GM12878 (cell line): ENCODE measurements around the gene PTPRM. TPM values are rescaled to one million over a fixed set of nuclear protein-coding genes. Genes with fewer than 3 reads are reported as not detected.

ENCODE experiments used
- ATAC-seq: fragments of 200-7000 bp; cut with Tn5 transposase; 3 replicates; pipeline ENCODE4 v1.9.1; 2020; ENCODE audit warnings: mild to moderate bottlenecking, moderate library complexity
- BruUV-seq: library from RNA; stranded (reverse); fragments of 400-500 nt; replicated peaks from 2 replicates; lab custom pipeline; 2021; lab: Mats Ljungman, UMichigan
- CTCF ChIA-PET: fragments of 300-600 bp; sonication (Branson Sonifier 250); formaldehyde crosslinking; extraction: SDS; loops from one replicate; lab custom pipeline; 2021; ENCODE audit warnings: inconsistent platforms; lab: Yijun Ruan, JAX
- POLR2A ChIA-PET: fragments of 350-600 bp; formaldehyde crosslinking; extraction: SDS; loops from one replicate; lab custom pipeline; 2021; ENCODE audit warnings: inconsistent platforms; lab: Charles Lee
- RAD21 ChIA-PET: fragments of 300-600 bp; sonication (Branson Sonifier 250); formaldehyde crosslinking; loops from one replicate; lab custom pipeline; 2023; ENCODE audit warnings: antibody characterized with exemption; ENCODE audit not compliant: unreplicated experiment; lab: Charles Lee
- SMC1A ChIA-PET: fragments of 300-600 bp; sonication (Branson Sonifier 250); formaldehyde crosslinking; loops from one replicate; lab custom pipeline; 2023; ENCODE audit not compliant: unreplicated experiment, uncharacterized antibody; lab: Charles Lee
- DNase-seq: peaks from one replicate; pipeline ENCODE4 v3.0.0-alpha.2; 2011; ENCODE audit warnings: low read depth, low spot score
- FAIRE-seq: peaks from 3 replicates; lab custom pipeline; 2011; peaks lifted over from hg19 to GRCh38; lab: Jason Lieb, UNC
- H2AFZ ChIP-seq: 2 replicates; pipeline ENCODE4 v1.6.0; 2011; ENCODE audit warnings: low read depth, low read length, control low read depth; ENCODE audit not compliant: control insufficient read depth
- H3K27ac ChIP-seq: 2 replicates; pipeline ENCODE4 v1.5.1; 2011; ENCODE audit warnings: control low read depth; ENCODE audit not compliant: control insufficient read depth, insufficient read depth
- H3K27me3 ChIP-seq, 2 experiments: replicated peaks in 1 of 2; 2 replicates each; pipeline versions ENCODE4 v1.6.0 to v1.6.1; 2011; ENCODE audit warnings: low read length in 1 of 2; ENCODE audit not compliant: control insufficient read depth in 2 of 2, insufficient read depth in 2 of 2
- H3K36me3 ChIP-seq, 2 experiments: 2 replicates each; pipeline ENCODE4 v1.5.1; 2011; ENCODE audit warnings: low read length in 1 of 2; ENCODE audit not compliant: control insufficient read depth in 2 of 2, insufficient read depth in 2 of 2
- H3K4me1 ChIP-seq: 2 replicates; pipeline ENCODE4 v1.6.1; 2011; ENCODE audit warnings: mild to moderate bottlenecking, low read length, moderate library complexity, mixed read lengths; ENCODE audit not compliant: control insufficient read depth, insufficient read depth
- H3K4me2 ChIP-seq: 2 replicates; pipeline ENCODE4 v1.6.0; 2011; ENCODE audit warnings: control low read depth; ENCODE audit not compliant: control insufficient read depth, insufficient read depth
- H3K4me3 ChIP-seq: fragments of 200-600 bp; sonication (generic); 2 replicates; pipeline ENCODE4 v1.5.1; 2016
- H3K79me2 ChIP-seq: 2 replicates; pipeline ENCODE4 v1.6.0; 2011; ENCODE audit warnings: low read length; ENCODE audit not compliant: control insufficient read depth, insufficient read depth
- H3K9ac ChIP-seq: 2 replicates; pipeline ENCODE4 v1.8.0; 2011; ENCODE audit warnings: low read length, control low read depth, mixed read lengths; ENCODE audit not compliant: control insufficient read depth, insufficient read depth
- H3K9me3 ChIP-seq: replicated peaks from 3 replicates; pipeline ENCODE4 v1.5.1; 2011; ENCODE audit warnings: mild to moderate bottlenecking, low read length; ENCODE audit not compliant: control insufficient read depth, insufficient read depth
- H4K20me1 ChIP-seq: 2 replicates; pipeline ENCODE4 v1.6.0; 2011; ENCODE audit not compliant: control insufficient read depth, insufficient read depth
- E2F8 ChIP-seq: fragments of 450-650 bp; IDR thresholded peaks from 2 replicates; pipeline ENCODE4 v1.6.1; 2018; ENCODE audit warnings: mild to moderate bottlenecking, low read depth, moderate library complexity; ENCODE audit not compliant: partially characterized antibody
- IKZF1 ChIP-seq: fragments of 450-650 bp; conservative IDR thresholded peaks from 2 replicates; pipeline ENCODE4 v1.6.1; 2017; ENCODE audit warnings: antibody characterized with exemption, mild to moderate bottlenecking
- KDM1A ChIP-seq: fragments of 200-600 bp; sonication (generic); IDR thresholded peaks from 2 replicates; pipeline ENCODE4 v1.6.1; 2016; ENCODE audit warnings: borderline replicate concordance
- MXI1 ChIP-seq: fragments of 150-350 bp; IDR thresholded peaks from 2 replicates; pipeline ENCODE4 v1.6.1; 2011; ENCODE audit warnings: low read depth, mild to moderate bottlenecking, inconsistent platforms, low read length, improper control_type of control experiment
- POLR2A ChIP-seq: IDR thresholded peaks from 2 replicates; pipeline ENCODE4 v1.6.1; 2011; ENCODE audit warnings: low read depth, mild to moderate bottlenecking, low read length
- RFX5 ChIP-seq: IDR thresholded peaks from 2 replicates; pipeline ENCODE4 v1.6.1; 2011; ENCODE audit warnings: low read depth, low read length, improper control_type of control experiment
- STAT1 ChIP-seq: fragments of 450-650 bp; conservative IDR thresholded peaks from 2 replicates; pipeline ENCODE4 v1.6.1; 2014; ENCODE audit warnings: antibody characterized with exemption, mild to moderate bottlenecking
- WRNIP1 ChIP-seq: IDR thresholded peaks from 2 replicates; pipeline ENCODE4 v1.6.1; 2011; ENCODE audit warnings: low read depth, low read length, improper control_type of control experiment, borderline replicate concordance
- YBX1 ChIP-seq: fragments of 450-650 bp; IDR thresholded peaks from 2 replicates; pipeline ENCODE4 v1.6.1; 2016; ENCODE audit warnings: antibody characterized with exemption
- ZBTB11 ChIP-seq: fragments of 450-650 bp; formaldehyde crosslinking; IDR thresholded peaks from 2 replicates; pipeline ENCODE4 v1.5.0; 2022; ENCODE audit warnings: mild to moderate bottlenecking, missing genetic modification characterization
- ZZZ3 ChIP-seq: IDR thresholded peaks from 2 replicates; pipeline ENCODE4 v1.6.1; 2011; ENCODE audit warnings: low read depth; ENCODE audit not compliant: control insufficient read depth, insufficient read length
- WGBS: methylation state at CpG from one replicate; pipeline ENCODE4 v1.1.6; 2016; ENCODE audit warnings: low lambda C conversion rate; ENCODE audit not compliant: insufficient replicate concordance, insufficient coverage; ENCODE audit errors: missing lambda C conversion rate; 5-methylcytosine and 5-hydroxymethylcytosine counted together
- in situ Hi-C: fragments of 300-500 bp; cut with MboI; formaldehyde crosslinking; loops from 9 replicates; pipeline ENCODE4 v1.14.3; 2018; ENCODE audit warnings: mixed read lengths
- intact Hi-C: fragments of 100-400 bp; cut with micrococcal nuclease; formaldehyde crosslinking; loops from one replicate; pipeline ENCODE4 v1.14.2; 2022; ENCODE audit not compliant: unreplicated experiment
- polyA plus RNA-seq, 11 experiments: library from polyadenylated mRNA; depleted of rRNA in 4 of 11; unstranded in 6 of 11; stranded (reverse) in 5 of 11; fragments of >200 nt; fragmentation: Nextera tagmentation in 4 of 11; fragmentation: Illumina TruSeq in 1 of 11; extraction: Ambion mirVana in 4 of 11; extraction: Trizol in 1 of 11; gene quantifications; 1 replicate in 1 of 11; 2 replicates in 10 of 11; pipeline versions ENCODE4 v1.2.1 to v1.2.3, GENCODE V29; 2011 to 2016; ENCODE audit warnings: inconsistent platforms in 2 of 11, missing spikeins in 2 of 11, low read depth in 1 of 11
- total RNA-seq, 4 experiments: library from RNA; depleted of rRNA in 3 of 4; stranded (reverse); fragments of >200 nt in 3 of 4; fragmentation: Illumina TruSeq in 1 of 4; extraction: Trizol in 1 of 4; gene quantifications; 2 replicates each; pipeline versions ENCODE4 v1.2.1 to v1.2.3, GENCODE V29; 2013 to 2021

PTPRM gene
- total and polyA plus RNA-seq, 10 of the 15 experiments (the other 5 are each of a cell fraction or from before 2014, with no cell fraction given), result 0.07 to 22.6 (median 0.60) TPM

DNA sequence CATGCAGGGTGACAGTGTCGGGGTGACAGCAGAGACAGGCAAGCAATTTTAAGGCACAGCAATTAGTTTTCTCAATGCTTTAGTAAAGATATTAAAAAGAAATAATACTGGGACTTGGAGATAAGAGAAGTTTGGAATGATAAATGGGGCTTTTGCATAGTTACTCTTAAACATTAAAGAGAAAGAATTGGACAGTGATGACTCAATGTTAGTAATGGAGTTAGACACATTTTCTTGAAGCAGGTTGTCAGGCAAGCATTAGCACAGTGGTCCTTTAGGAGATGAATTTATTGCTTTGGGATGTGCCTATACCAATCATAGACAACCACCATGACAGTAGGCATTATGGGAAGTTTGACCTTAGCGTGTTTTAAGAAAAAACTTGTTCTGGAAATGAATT lies 813.8 kb downstream of the PTPRM start:
- CTCF ChIA-PET, result no interaction called here

DNA sequence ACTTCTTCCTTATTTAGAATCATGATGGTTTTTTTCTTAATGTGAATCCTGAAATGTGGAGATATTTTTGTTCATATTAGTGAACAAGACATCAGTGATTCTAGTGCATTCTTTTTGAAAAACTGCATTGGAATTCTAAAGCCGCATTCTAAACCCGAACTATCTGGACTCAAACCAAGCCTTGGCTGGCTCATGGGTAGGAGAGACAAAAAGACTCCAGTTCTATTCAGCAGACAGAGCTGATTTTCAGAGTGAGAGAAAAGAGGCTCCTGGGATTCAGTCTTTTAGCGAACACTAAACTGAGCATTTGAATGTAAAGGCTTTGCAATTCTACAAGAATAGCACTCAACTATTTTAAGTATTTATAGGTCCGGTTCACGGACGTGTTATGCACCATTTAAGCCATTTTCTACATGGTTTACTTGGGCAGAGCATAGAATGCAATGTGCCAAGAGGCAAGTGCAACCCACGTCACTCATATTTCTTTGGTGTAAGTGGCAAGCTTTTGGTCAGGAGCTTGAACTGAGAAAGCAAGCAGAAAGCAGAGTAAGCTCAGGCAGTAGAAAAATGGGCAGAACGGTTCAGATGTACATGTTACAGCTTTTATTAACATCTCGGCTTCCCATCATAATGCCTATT lies 814.8 kb downstream of the PTPRM start:
- Histone ChIP-seq H3K4me3 (no peak overlapping the region), H3K27ac (no peak overlapping the region), H3K36me3 (no peaks in the 10 kb centered on the region), H3K4me2 (no peak overlapping the region), H3K9me3 (no peaks in the 10 kb centered on the region), H3K79me2 (no peaks in the 10 kb centered on the region), H2AFZ (no peak overlapping the region), H3K27me3 (peaks cover 0 to 2% of the 10 kb centered on the region in 2 experiments; a peak in 2 of 4 replicates), H3K4me1 (no peaks in the 10 kb centered on the region), H4K20me1 (no peaks in the 10 kb centered on the region), H3K9ac (no peak overlapping the region)
- WGBS, result 33% methylated on average over 9 of the region's 9 CpGs
- ChIA-PET RAD21 (no interaction called here), POLR2A (no interaction called here), CTCF (interaction anchor here (0.6 to 1.7 kb wide), 4 partner anchors 9 to 298 kb away, joined by 3 to 4 read pairs (median 3); no protein-coding TSS in a partner anchor), SMC1A (interaction anchor here (0.5 to 1.2 kb wide), 5 partner anchors 13 to 647 kb away, joined by 3 to 4 read pairs (median 3); no protein-coding TSS in a partner anchor)
- ATAC-seq (no peak), DNase-seq (no peak), FAIRE-seq (no peak)
- intact Hi-C loops, result no loop called here
- BruUV-seq, result no TSS peak
- in situ Hi-C loops, result loop anchor here (25.0 kb wide), 1 partner anchor 1170 kb away; no protein-coding TSS in a partner anchor
- no peak for TF ChIP-seq YBX1
- TF ChIP-seq E2F8, result no peak
- no peak for TF ChIP-seq POLR2A
- TF ChIP-seq ZBTB11 (CRISPR knock-in tag), result no peak
- TF ChIP-seq IKZF1, result no peak
- TF ChIP-seq ZZZ3, result no peak
- TF ChIP-seq WRNIP1, result no peak
- TF ChIP-seq RFX5, result no peak
- no peak for TF ChIP-seq STAT1

More for the DNA sequence above, 813.8 kb downstream of the PTPRM start:
- TF ChIP-seq MXI1, result no peak
- no peak for TF ChIP-seq KDM1A
- ATAC-seq, result no peak
- no peak overlapping the region for H3K9ac ChIP-seq
- intact Hi-C loops, result no loop called here
- H3K79me2 ChIP-seq, result no peaks in the 10 kb centered on the region
- 0% methylated on average over 2 of the region's 2 CpGs for WGBS
- BruUV-seq, result no TSS peak
- no peak for DNase-seq
- RAD21 ChIA-PET, result no interaction called here
- H3K36me3 ChIP-seq, result no peaks in the 10 kb centered on the region
- no peak overlapping the region for H3K27ac ChIP-seq
- POLR2A ChIA-PET, result no interaction called here
- no peaks in the 10 kb centered on the region for H4K20me1 ChIP-seq
- no peak overlapping the region for H3K4me3 ChIP-seq
- in situ Hi-C loops, result loop anchor here (25.0 kb wide), 1 partner anchor 1169 kb away; no protein-coding TSS in a partner anchor
- SMC1A ChIA-PET, result interaction anchor here (0.6 to 1.2 kb wide), 3 partner anchors 14 to 1157 kb away, joined by 3 read pairs; no protein-coding TSS in a partner anchor
- no peak overlapping the region for H3K4me2 ChIP-seq
- no peak for FAIRE-seq
- H2AFZ ChIP-seq, result no peak overlapping the region
- no peaks in the 10 kb centered on the region for H3K9me3 ChIP-seq
- H3K27me3 ChIP-seq, result peaks cover 0 to 2% of the 10 kb centered on the region in 2 experiments; a peak in 2 of 4 replicates
- no peaks in the 10 kb centered on the region for H3K4me1 ChIP-seq
